Activated CD8-positive, alpha-beta T cell treated with anti-CD3 and anti-CD28 coated beads for 36 hours (primary cell): ENCODE data around the gene CDK19. TPM values are rescaled to one million over a fixed set of nuclear protein-coding genes. Genes with fewer than 3 reads are reported as not detected.

Experiments
- ATAC-seq: fragments of 200-7000 bp; cut with Tn5 transposase; one replicate; pipeline ENCODE4 v1.10.0; 2021; ENCODE audit warnings: mild to moderate bottlenecking, moderate library complexity
- CTCF ChIA-PET: fragments of 350-600 bp; sonication (Branson Sonifier 250); formaldehyde crosslinking; loops from one replicate; lab custom pipeline; 2021; ENCODE audit warnings: antibody characterized with exemption; lab: Charles Lee
- POLR2A ChIA-PET: fragments of 350-600 bp; sonication (Branson Sonifier 250); formaldehyde crosslinking; loops from one replicate; lab custom pipeline; 2021; ENCODE audit warnings: antibody characterized with exemption; lab: Charles Lee
- DNase-seq: peaks from one replicate; pipeline ENCODE4 v3.0.0-alpha.2; 2020
- H3K27ac Mint-ChIP-seq: one replicate; pipeline ENCODE4 v1.8.0; 2021; ENCODE audit warnings: mild to moderate bottlenecking, mixed read lengths
- H3K27me3 Mint-ChIP-seq: one replicate; pipeline ENCODE4 v1.8.0; 2021; ENCODE audit warnings: mixed read lengths
- H3K36me3 Mint-ChIP-seq: one replicate; pipeline ENCODE4 v1.8.0; 2021; ENCODE audit warnings: low read depth, mixed read lengths
- H3K4me1 Mint-ChIP-seq: one replicate; pipeline ENCODE4 v1.8.0; 2021; ENCODE audit warnings: low read depth, mixed read lengths
- H3K4me3 Mint-ChIP-seq: one replicate; pipeline ENCODE4 v1.8.0; 2021; ENCODE audit warnings: mild to moderate bottlenecking, moderate library complexity, mixed read lengths
- H3K9me3 Mint-ChIP-seq: one replicate; pipeline ENCODE4 v1.8.0; 2021; ENCODE audit warnings: mixed read lengths
- intact Hi-C: fragments of 100-400 bp; cut with micrococcal nuclease; formaldehyde crosslinking; loops from one replicate; pipeline ENCODE4 v1.10.0; 2022
- total RNA-seq, 2 experiments: library from RNA; stranded (reverse); gene quantifications; one replicate each; pipeline ENCODE4 v1.2.3, GENCODE V29; 2021
- TF ChIP-seq, protein P1 (sequence below): fragments of 200-600 bp; IDR thresholded peaks from one replicate; pipeline ENCODE4 v1.8.0; 2022; ENCODE audit warnings: antibody characterized with exemption, mild to moderate bottlenecking

Gene CDK19
- total RNA-seq = 10 to 100 TPM; 11.8 to 13.1 TPM

DNA sequence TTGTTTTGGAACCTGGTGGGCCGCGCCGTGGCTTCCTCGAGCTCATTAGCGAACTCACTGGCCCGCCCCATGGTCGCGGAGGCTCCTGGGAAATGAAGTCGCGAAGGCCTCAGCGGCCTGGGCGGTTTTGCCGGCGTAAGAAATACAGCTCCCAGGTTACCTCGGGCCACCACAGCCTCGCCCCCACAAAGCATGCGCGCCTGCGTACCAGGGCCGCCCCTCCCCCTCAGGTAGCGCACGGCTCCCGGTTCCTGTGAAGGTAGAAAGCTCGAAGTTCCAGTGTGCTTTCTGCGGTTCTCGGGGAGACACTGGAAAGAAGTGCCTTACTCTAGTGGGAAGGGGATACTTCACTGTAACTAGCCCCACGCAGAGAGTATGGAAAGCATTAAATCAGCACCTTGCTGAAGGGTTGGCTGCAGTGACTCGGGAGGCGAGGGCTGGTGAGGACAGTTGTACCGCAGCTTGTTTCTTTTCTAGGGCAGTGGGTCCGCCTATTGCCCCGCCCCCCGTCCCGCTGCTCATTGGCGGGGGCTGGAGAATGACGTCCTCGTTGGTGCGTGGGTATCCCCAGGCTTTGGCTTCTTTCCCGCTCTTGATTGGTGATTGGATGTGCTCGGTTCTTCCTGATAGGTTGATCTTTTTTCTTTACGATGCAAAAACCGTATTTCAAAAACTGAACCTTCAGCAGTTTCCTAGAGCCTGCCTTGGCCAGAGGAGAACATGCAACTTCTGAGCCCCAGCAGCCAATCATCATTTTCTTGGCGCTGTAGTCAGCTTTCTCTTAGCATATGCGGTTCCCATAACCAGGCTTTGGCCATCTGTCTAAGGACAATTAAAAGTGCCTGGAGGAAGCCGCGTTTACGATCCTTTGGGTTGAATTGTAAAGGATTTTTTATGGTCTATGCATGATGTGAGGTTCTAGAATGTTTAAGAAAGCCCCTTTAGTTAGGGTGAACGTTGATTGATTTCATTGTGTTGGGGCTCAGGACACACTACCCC is at the start of gene CDK19:
Gene CDK19, minus strand, starts transcription at position 59 of the 999 bp plus-strand sequence. CDS start 333 bp downstream, outside the sequence.
- peaks cover 28% of the 10 kb centered on the region for H3K4me1 Mint-ChIP-seq
- peak within 1 kb of the TSS; percentile 99 for H3K4me3 Mint-ChIP-seq
- H3K27me3 Mint-ChIP-seq = peaks cover 3% of the 10 kb centered on the region
- no peaks in the 10 kb centered on the region for H3K9me3 Mint-ChIP-seq
- peaks cover 1% of the 10 kb centered on the region for H3K36me3 Mint-ChIP-seq
- ChIA-PET POLR2A (interaction anchor here (0.6 to 9.4 kb wide), 15 partner anchors 10 to 171 kb away, joined by 3 to 241 read pairs (median 3); partner anchors contain the start of genes AMD1 and GTF3C6), CTCF (interaction anchor here (0.6 to 3.4 kb wide), 5 partner anchors 10 to 134 kb away, joined by 3 to 20 read pairs (median 11); partner anchors contain the start of gene AMD1)
- TF ChIP-seq, protein P1, sequence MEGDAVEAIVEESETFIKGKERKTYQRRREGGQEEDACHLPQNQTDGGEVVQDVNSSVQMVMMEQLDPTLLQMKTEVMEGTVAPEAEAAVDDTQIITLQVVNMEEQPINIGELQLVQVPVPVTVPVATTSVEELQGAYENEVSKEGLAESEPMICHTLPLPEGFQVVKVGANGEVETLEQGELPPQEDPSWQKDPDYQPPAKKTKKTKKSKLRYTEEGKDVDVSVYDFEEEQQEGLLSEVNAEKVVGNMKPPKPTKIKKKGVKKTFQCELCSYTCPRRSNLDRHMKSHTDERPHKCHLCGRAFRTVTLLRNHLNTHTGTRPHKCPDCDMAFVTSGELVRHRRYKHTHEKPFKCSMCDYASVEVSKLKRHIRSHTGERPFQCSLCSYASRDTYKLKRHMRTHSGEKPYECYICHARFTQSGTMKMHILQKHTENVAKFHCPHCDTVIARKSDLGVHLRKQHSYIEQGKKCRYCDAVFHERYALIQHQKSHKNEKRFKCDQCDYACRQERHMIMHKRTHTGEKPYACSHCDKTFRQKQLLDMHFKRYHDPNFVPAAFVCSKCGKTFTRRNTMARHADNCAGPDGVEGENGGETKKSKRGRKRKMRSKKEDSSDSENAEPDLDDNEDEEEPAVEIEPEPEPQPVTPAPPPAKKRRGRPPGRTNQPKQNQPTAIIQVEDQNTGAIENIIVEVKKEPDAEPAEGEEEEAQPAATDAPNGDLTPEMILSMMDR = no peak
- H3K27ac Mint-ChIP-seq = peak within 1 kb of the TSS; percentile 99
- intact Hi-C loops = loop anchor here (1.0 to 10.0 kb wide), 2 partner anchors 61 to 129 kb away; no protein-coding TSS in a partner anchor
- ATAC-seq (peak; percentile 82), DNase-seq (peak; percentile 99)

DNA sequence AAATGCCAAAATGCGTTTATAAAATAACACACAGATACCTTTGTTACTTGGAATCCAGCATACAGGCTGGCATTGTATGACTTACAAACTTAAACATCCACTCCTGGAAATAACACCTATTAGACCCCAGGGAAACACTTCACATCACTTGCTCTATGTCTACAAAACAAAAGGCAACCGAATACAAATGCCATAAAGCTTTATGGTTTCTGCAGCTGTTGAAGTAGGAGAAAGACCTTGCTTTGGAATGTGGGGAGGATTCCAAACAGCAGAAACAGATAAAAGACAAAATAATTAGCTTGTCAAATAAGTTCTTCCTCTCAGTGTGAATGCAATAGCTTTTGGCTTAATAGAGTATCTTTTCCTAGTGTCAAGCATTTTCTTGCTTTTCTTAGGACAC is 49.6 kb upstream of the CDK19 start:
- intact Hi-C loops = no loop called here
- H3K36me3 Mint-ChIP-seq = no peaks in the 10 kb centered on the region
- H3K4me3 Mint-ChIP-seq = no peak overlapping the region
- no peaks in the 10 kb centered on the region for H3K9me3 Mint-ChIP-seq
- DNase-seq = no peak
- peaks cover 6% of the 10 kb centered on the region for H3K4me1 Mint-ChIP-seq
- TF ChIP-seq, protein P1 = no peak
- no peaks in the 10 kb centered on the region for H3K27me3 Mint-ChIP-seq
- ChIA-PET POLR2A (interaction anchor here (3.0 kb wide), 1 partner anchor 11 kb away, joined by 39 read pairs; the partner anchor contains the start of gene AMD1), CTCF (interaction anchor here (1.9 kb wide), 1 partner anchor 14 kb away, joined by 6 read pairs; no protein-coding TSS in a partner anchor)
- no peak for ATAC-seq
- H3K27ac Mint-ChIP-seq = no peak overlapping the region

DNA sequence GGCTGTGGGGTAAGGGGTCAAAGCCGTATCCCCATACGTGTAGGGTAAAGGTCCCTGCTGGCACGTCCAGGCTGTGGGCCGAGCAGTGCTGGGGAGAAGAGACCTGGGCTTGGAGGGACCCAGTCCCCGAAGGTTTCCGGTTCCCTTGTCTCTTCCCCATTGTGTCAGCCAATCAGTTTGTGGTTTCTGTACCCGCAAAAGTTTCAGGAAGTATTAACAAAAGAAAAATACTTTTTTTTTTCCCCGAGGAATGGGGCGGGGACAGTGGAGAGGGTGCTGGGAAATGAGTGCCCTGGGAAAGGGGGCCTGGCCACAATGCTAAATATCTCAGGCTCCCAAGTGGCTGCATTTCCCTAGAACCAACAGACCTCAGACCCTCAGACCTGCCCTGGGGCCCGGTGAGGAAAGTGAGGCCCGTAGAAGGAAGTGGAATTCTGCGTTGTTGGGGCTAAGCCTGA is 44.1 kb upstream of the CDK19 start:
- no peaks in the 10 kb centered on the region for H3K9me3 Mint-ChIP-seq
- DNase-seq (no peak), ATAC-seq (no peak)
- peak overlapping the region; percentile 20 for H3K27ac Mint-ChIP-seq
- H3K27me3 Mint-ChIP-seq = no peaks in the 10 kb centered on the region
- no peak overlapping the region for H3K4me3 Mint-ChIP-seq
- ChIA-PET POLR2A (no interaction called here), CTCF (no interaction called here)
- intact Hi-C loops = no loop called here
- TF ChIP-seq, protein P1 = no peak
- peaks cover 4% of the 10 kb centered on the region for H3K4me1 Mint-ChIP-seq
- no peaks in the 10 kb centered on the region for H3K36me3 Mint-ChIP-seq

DNA sequence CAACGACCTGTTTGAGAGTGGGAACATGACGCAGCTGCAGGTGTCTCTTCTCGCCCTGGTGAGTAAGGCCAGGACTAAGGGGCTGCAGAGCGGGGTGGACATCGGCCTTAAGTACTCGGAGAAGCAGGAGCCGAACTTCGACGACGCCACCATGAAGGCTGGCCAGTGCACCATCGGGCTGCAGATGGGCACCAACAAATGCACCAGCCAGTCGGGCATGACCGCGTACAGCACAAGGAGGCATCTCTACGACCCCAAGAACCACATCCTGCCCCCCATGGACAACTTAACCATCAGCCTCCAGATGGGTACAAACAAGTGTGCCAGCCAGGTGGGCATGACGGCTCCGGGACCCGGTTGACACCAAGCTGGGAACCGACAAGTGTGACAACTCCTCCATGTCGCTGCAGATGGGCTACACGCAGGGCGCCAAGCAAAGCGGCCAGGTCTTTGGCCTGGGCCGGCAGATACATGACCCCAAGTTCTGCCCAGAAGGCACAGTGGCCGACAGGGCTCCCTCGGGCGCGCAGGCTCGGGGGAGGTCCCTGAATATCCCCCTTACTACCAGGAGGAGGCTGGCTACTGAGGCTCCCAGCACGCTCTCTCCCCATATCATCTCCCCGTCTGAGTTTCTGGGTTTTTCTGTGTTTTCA is 43.4 kb upstream of the CDK19 start:
- Mint-ChIP-seq H3K4me1 (peaks cover 4% of the 10 kb centered on the region), H3K4me3 (no peak overlapping the region), H3K27me3 (no peaks in the 10 kb centered on the region), H3K9me3 (no peaks in the 10 kb centered on the region), H3K36me3 (no peaks in the 10 kb centered on the region), H3K27ac (peak overlapping the region; percentile 20)
- ATAC-seq (no peak), DNase-seq (no peak)
- ChIA-PET POLR2A (interaction anchor here (0.9 kb wide), 1 partner anchor 16 kb away, joined by 3 read pairs; the partner anchor contains the start of gene AMD1), CTCF (no interaction called here)
- intact Hi-C loops = no loop called here
- TF ChIP-seq, protein P1 = no peak
